OCI-LY7 (cell line): Measurements from ENCODE around the gene FIGLA. TPM values are rescaled to one million over a fixed set of nuclear protein-coding genes. Genes with fewer than 3 reads are reported as not detected.

Source experiments
- BruUV-seq: library from RNA; stranded (reverse); fragments of 400-500 nt; replicated peaks from 2 replicates; lab custom pipeline; 2021; lab: Mats Ljungman, UMichigan
- CTCF ChIA-PET: fragments of 300-600 bp; sonication (Branson Sonifier 250); formaldehyde crosslinking; loops from one replicate; lab custom pipeline; 2022; ENCODE audit warnings: antibody characterized with exemption; ENCODE audit not compliant: unreplicated experiment; lab: Charles Lee
- POLR2A ChIA-PET: fragments of 300-600 bp; sonication (Branson Sonifier 250); formaldehyde crosslinking; loops from one replicate; lab custom pipeline; 2022; ENCODE audit warnings: antibody characterized with exemption; lab: Charles Lee
- DNase-seq: peaks from one replicate; pipeline ENCODE4 v3.0.0-alpha.2; 2015; ENCODE audit warnings: low spot score
- H2AFZ ChIP-seq: fragments of 200-600 bp; sonication (generic), shearing (Covaris generic); 2 replicates; pipeline ENCODE4 v1.6.1; 2014; ENCODE audit warnings: mild to moderate bottlenecking, antibody characterized with exemption, low read length, moderate library complexity
- H3K27ac ChIP-seq: fragments of 200-600 bp; sonication (generic); 2 replicates; pipeline ENCODE4 v1.5.1; 2014; ENCODE audit warnings: mixed run types, low read depth, mild to moderate bottlenecking, moderate library complexity, low read length, inconsistent platforms; ENCODE audit not compliant: poor library complexity, severe bottlenecking
- H3K36me3 ChIP-seq: fragments of 200-600 bp; sonication (generic); 2 replicates; pipeline ENCODE4 v1.6.1; 2014; ENCODE audit warnings: mild to moderate bottlenecking, antibody characterized with exemption, low read length, moderate library complexity, mixed read lengths; ENCODE audit not compliant: insufficient read depth
- H3K4me1 ChIP-seq: fragments of 200-600 bp; sonication (generic); 2 replicates; pipeline ENCODE4 v1.5.1; 2014; ENCODE audit warnings: mild to moderate bottlenecking, low read length; ENCODE audit not compliant: insufficient read depth, poor library complexity, severe bottlenecking
- H3K4me2 ChIP-seq: fragments of 200-600 bp; sonication (generic); 2 replicates; pipeline ENCODE4 v1.6.1; 2014; ENCODE audit warnings: mild to moderate bottlenecking, low read length
- H3K4me3 ChIP-seq: fragments of 200-600 bp; sonication (generic); 2 replicates; pipeline ENCODE4 v1.5.1; 2014; ENCODE audit warnings: mild to moderate bottlenecking, low read depth, low read length; ENCODE audit not compliant: poor library complexity, severe bottlenecking
- H3K79me2 ChIP-seq: fragments of 200-600 bp; sonication (generic); 2 replicates; pipeline ENCODE4 v1.6.1; 2016; ENCODE audit warnings: low read depth, mild to moderate bottlenecking, low read length, moderate library complexity, mixed read lengths; ENCODE audit not compliant: insufficient read depth
- H3K9me2 ChIP-seq: fragments of 200-600 bp; sonication (generic); 2 replicates; pipeline ENCODE4 v1.6.1; 2016; ENCODE audit warnings: mild to moderate bottlenecking, low read length, mixed read lengths; ENCODE audit not compliant: insufficient read depth
- H3K9me3 ChIP-seq: fragments of 200-600 bp; sonication (generic); 2 replicates; pipeline ENCODE4 v1.6.1; 2014; ENCODE audit warnings: mild to moderate bottlenecking, mixed run types, low read length, mixed read lengths
- H4K20me1 ChIP-seq: fragments of 200-600 bp; sonication (generic); 2 replicates; pipeline ENCODE4 v1.6.1; 2014; ENCODE audit warnings: mild to moderate bottlenecking, antibody characterized with exemption, low read length, moderate library complexity, mixed read lengths; ENCODE audit not compliant: insufficient read depth
- EZH2phosphoT487 ChIP-seq: fragments of 200-600 bp; sonication (generic); IDR thresholded peaks from 2 replicates; pipeline ENCODE4 v1.6.1; 2018; ENCODE audit warnings: low read depth, borderline replicate concordance, mild to moderate bottlenecking, mixed run types, antibody characterized with exemption, low read length, moderate library complexity, mixed read lengths
- intact Hi-C: fragments of 100-400 bp; cut with micrococcal nuclease; formaldehyde crosslinking; loops from one replicate; pipeline ENCODE4 v1.10.0; 2022; ENCODE audit not compliant: unreplicated experiment
- total RNA-seq, 2 experiments: library from RNA; depleted of rRNA in 1 of 2; stranded (reverse); fragments of >200 nt in 1 of 2; shearing (Covaris generic) in 1 of 2; gene quantifications; 2 replicates each; pipeline ENCODE4 v1.2.3, GENCODE V29; 2014 to 2022
- TF ChIP-seq, protein P1 (sequence below): fragments of 200-600 bp; sonication (generic); conservative IDR thresholded peaks from 2 replicates; pipeline ENCODE4 v1.5.1; 2014; ENCODE audit warnings: mild to moderate bottlenecking, antibody characterized with exemption, low read length, moderate library complexity, mixed read lengths

FIGLA gene
- total RNA-seq, 2 experiments from 2014 or later: not detected

DNA sequence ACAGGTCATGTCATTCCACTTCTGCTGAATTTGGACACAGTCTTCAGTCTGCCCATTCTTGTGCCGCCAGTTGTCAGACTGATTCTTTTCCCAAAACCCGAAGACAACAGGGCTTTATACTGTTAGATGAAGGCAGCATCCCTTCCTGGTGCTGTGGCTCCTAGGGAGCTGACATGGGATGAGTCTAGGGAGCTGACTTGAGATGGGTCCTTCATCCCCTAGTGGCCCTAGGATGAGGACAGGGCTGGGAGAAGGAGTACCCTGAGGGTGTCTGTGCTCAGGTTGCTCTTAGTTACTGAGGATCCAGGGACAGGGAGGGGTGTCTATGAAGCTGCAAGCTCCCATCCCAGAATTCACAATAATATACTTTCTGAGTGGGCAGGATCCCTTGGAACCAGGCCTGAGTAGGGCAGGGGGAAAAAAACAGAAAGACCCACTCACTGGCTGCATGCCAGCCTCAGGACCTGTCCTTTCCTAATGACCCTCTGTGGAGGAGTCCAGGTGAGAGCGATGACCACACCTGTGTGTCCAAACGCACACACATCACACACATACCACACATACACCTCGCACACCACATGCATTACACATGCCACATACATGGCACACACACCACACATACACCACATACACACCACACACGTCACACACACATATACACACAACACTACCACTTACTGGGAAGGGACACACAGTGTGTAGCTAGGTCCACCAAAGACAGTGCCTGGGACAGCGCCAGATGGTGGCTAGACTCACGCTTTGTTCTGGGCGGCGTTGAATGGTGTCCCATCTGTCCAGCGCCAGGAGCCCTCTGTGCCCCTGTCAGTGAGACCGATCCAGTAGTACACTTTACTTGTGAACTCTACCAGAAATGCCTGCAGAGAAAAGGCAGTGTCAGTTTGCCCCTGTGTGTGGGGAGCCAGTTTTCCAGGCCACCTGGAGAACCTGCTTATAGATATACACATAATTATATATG is 18.8 kb upstream of the FIGLA start:
- H3K9me3 ChIP-seq: no peaks in the 10 kb centered on the region
- no peaks in the 10 kb centered on the region for H3K36me3 ChIP-seq
- no peak overlapping the region for H3K4me2 ChIP-seq
- TF ChIP-seq, protein P1, sequence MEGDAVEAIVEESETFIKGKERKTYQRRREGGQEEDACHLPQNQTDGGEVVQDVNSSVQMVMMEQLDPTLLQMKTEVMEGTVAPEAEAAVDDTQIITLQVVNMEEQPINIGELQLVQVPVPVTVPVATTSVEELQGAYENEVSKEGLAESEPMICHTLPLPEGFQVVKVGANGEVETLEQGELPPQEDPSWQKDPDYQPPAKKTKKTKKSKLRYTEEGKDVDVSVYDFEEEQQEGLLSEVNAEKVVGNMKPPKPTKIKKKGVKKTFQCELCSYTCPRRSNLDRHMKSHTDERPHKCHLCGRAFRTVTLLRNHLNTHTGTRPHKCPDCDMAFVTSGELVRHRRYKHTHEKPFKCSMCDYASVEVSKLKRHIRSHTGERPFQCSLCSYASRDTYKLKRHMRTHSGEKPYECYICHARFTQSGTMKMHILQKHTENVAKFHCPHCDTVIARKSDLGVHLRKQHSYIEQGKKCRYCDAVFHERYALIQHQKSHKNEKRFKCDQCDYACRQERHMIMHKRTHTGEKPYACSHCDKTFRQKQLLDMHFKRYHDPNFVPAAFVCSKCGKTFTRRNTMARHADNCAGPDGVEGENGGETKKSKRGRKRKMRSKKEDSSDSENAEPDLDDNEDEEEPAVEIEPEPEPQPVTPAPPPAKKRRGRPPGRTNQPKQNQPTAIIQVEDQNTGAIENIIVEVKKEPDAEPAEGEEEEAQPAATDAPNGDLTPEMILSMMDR: no peak
- TF ChIP-seq EZH2phosphoT487: no peak
- H3K27ac ChIP-seq: no peak overlapping the region
- ChIA-PET CTCF (interaction anchor here (0.6 kb wide), 1 partner anchor 358 kb away, joined by 3 read pairs; no protein-coding TSS in a partner anchor), POLR2A (interaction anchor here (0.7 kb wide), 1 partner anchor 660 kb away, joined by 3 read pairs; no protein-coding TSS in a partner anchor)
- no peaks in the 10 kb centered on the region for H3K4me1 ChIP-seq
- H4K20me1 ChIP-seq: no peaks in the 10 kb centered on the region
- H3K79me2 ChIP-seq: no peaks in the 10 kb centered on the region
- no peak overlapping the region for H2AFZ ChIP-seq
- no TSS peak for BruUV-seq
- DNase-seq: no peak
- no peaks in the 10 kb centered on the region for H3K9me2 ChIP-seq
- H3K4me3 ChIP-seq: no peak overlapping the region
- intact Hi-C loops: no loop called here

GRCh38 chr2:70807828-70808118 is 17.3 kb upstream of the FIGLA start:
- H3K79me2 ChIP-seq: no peaks in the 10 kb centered on the region
- no peaks in the 10 kb centered on the region for H3K36me3 ChIP-seq
- BruUV-seq: no TSS peak
- CTCF ChIA-PET: no interaction called here
- no peak for DNase-seq
- POLR2A ChIA-PET: interaction anchor here (0.6 to 0.7 kb wide), 2 partner anchors 10 to 33 kb away, joined by 3 read pairs; no protein-coding TSS in a partner anchor
- H3K4me2 ChIP-seq: no peak overlapping the region
- H3K27ac ChIP-seq: no peak overlapping the region
- no peaks in the 10 kb centered on the region for H3K4me1 ChIP-seq
- H3K4me3 ChIP-seq: no peak overlapping the region
- H3K9me3 ChIP-seq: no peaks in the 10 kb centered on the region
- intact Hi-C loops: no loop called here
- TF ChIP-seq, protein P1: no peak
- TF ChIP-seq EZH2phosphoT487: no peak
- no peaks in the 10 kb centered on the region for H4K20me1 ChIP-seq
- no peaks in the 10 kb centered on the region for H3K9me2 ChIP-seq
- no peak overlapping the region for H2AFZ ChIP-seq
